Stimulated activated CD8-positive, alpha-beta memory T cell treated with anti-CD3 and anti-CD28 coated beads, Interleukin-4, amount 100 ng/mL, for 24 hours (primary cell): ENCODE measurements around the gene LBX2.
"Not testable (repeated sequence)": the region's sequence is repeated elsewhere in the genome, so short reads cannot be mapped to it uniquely, and the experiment has no call there.

Experiments used
- DNase-seq: peaks from one replicate; pipeline ENCODE4 v3.0.0-alpha.2; 2020; ENCODE audit warnings: low read depth

Gene LBX2

DNA sequence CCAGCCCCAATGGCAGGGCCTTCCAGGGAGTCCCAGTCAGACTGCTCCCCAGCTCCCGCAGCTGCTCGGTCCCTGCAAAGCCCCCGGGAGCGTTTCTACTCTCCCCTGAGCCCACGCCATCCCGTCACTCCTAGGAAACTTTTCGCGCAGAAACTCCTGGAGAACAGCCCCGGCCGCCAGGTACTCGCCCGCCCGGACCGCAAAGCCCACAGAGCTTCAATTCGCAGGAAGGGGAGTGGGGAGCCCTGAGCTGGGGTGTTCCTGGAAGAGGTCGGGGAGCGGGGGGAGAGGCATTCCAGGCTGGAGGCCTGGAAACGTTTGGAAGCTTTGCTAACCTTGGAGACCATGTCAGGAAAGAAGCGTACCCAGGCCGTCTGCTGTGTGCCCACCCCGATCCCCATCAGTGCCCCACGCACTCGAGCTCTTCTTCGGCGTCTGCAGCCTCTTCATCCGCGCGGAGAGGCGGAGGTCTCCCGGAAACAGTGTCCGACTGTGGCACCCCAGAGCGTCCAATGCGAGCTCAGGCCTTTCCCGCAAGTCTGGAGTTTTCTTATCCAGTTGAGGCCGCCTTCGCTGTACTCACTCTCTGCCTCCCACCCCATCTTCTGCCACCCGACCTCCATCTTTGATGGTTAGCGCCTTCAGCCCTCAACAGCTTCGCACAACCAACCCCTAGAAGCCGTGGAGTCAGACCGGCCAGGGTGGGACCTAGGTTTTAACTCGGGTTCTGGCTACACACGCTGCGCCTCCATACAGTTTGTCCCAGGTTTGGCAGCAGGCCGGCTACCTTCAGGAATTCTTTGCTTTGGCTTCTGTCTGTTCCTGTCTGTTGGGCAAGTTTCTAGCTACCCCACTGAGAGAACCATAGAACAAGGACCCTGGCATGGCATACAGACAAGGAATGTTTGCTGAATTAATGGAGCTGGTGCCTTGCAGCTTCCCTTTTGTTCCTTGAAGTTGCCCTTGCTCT, 4.4 kb upstream of the LBX2 start:
- DNase-seq: no peak

DNA sequence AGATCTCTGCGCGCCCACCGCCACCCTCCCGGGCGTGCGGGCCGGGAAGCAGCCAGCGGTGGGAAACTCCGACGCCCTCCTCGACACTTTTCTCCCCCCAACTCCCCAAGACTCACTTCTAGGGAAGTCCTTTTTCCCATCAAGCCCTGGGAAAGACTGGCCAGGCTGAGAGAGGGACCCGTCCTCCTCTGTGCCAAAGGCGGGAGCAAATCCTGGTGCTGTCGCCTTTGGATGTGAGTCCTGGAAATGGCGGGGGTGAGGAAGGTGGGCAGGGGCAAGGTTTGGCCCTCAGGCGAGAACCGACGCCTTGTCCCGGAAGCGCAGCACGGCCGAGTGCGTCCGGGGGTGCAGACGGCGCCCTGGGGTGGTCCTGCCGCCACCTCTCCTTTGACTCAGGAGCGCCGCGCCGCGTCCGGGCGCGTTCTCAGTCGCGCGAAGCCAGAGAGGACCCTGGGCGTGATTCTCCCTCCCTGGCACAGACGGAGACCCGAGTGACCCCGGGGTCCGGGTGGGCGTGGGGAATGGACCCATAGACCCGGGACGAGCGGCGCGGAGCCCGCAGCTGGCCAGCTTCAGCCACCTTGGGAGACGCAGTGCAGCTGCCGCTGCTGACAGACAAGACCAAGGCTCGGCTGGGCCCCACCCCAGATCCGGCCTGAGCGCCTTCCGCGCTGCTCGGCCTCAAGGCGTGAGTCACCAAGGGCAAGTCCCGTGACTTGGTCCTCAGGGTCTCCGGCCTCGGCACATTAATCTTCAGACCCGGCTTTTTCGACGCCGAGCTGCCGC, 3.5 kb upstream of the LBX2 start:
- DNase-seq: peak; percentile 50

- DNase-seq: no peak
These were observed 2.8 kb upstream of the LBX2 start for GRCh38 chr2:74502147-74502719.

GRCh38 chr2:74501335-74502071, 2.1 kb upstream of the LBX2 start:
- DNase-seq: no peak

- no peak for DNase-seq
These were observed 1.2 kb upstream of the LBX2 start for GRCh38 chr2:74500578-74500946.

- DNase-seq: no peak
These were observed 656 bp upstream of the LBX2 start for GRCh38 chr2:74499940-74500577.

DNA sequence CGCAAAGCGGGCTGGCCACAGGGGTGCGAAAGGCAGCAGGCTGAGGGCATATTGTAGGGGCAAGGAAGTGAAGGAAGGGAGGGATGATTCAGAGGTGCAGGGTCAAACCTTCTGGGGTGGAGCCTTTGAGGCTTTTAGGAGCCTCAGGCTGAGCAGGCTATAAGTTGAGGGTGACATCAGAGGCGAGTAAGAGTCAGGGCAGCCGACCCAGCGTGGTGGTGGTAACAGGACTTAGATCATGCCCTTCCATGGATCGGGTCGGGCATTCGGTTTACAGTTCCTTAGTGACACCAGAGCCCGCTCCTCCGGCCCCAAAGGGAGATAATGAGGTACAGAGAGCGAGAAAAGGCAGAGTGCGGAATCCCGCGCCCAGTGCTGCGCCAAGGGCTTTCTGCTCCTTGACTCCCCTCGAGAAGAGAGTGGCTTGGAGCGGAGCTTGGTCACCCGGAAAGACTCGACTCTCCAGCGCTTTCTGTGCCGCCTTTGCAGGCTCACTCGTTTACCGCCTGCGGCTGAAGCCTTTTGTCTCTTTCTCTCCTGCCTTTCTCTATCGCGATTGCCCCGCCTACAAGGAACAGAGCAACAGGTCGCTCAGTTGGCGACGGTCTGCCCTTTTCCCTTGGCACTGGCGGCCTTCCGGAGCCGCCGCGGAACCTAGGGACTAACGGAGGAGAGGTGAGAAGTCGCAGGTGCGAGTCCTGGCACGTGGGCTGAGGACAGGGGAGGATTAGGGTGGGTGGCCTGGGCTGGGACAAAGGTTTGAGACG, 720 bp downstream of the LBX2 start:
- DNase-seq: no peak

DNA sequence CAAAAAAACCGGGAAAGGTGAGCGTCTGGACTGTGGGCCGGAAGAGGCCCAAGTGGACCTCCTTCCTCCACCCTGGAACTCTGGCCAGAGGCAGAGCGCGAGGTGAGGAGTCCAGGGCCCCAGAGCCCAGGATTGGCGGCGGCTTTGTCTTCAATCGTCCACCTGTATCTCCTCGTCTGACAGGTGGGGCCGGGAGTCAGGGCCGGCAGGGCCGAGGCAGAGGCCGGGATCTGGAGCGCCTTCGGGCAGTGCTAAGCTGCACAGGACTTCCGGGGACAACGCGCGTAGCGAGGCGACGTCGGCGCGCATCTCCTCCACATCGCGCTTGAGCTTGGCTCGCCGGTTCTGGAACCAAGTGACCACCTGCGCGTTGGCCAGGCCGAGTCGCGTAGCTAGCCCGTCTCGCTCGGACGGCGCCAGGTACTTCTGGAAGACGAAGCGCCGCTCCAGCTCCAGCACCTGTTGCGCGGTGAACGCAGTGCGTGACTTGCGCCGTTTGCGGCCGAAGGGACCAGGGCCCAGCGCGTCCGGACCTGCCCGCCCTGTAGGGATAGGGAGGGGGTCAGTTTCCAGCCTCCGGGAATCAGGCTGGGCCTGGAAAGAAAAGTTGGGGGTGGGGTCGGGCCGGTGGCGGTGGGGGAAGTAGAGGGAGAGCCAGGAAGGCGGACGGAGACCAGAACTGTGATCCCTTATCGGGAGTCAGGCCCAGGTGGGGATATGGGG, 1.5 kb downstream of the LBX2 start:
- no peak for DNase-seq

GRCh38 chr2:74496997-74497776, 2.2 kb downstream of the LBX2 start:
- DNase-seq: no peak

GRCh38 chr2:74495440-74495839, 4.0 kb downstream of the LBX2 start:
- DNase-seq: no peak

- DNase-seq: no peak
These were observed 5.9 kb downstream of the LBX2 start for GRCh38 chr2:74493546-74493945.

- no peak for DNase-seq
These were observed 7.5 kb downstream of the LBX2 start for GRCh38 chr2:74491648-74492544.

DNA sequence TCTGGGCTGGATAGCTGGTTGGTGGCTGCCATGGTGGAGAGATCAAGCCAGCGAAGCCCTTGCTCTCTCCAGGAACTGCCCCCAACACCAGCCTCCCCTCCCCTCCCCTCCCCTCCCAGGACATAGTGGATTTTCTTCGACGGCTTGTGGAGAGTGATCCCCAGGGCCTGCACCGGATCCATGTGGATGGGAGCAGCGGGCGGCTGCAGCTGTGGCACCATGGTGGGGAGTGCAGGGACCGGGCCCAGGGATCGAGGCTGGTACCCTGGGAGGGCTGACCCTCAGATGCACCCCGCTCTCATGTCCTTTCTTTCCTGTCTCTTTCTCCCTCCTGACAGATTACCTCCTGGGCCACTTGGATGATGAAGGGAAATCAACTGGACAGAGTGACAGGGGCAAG, 9.5 kb downstream of the LBX2 start:
- DNase-seq: no peak

- no peak for DNase-seq
These were observed 10.5 kb downstream of the LBX2 start for GRCh38 chr2:74488643-74489481.

GRCh38 chr2:74486141-74486540, 13.3 kb downstream of the LBX2 start:
- DNase-seq: no peak

- not testable (repeated sequence) for DNase-seq
These were observed 15.7 kb downstream of the LBX2 start for GRCh38 chr2:74483675-74484164.
